Heart left ventricle (tissue), 16 donors: ENCODE measurements around the gene SORCS2. TPM values are rescaled to one million over a fixed set of nuclear protein-coding genes. Genes with fewer than 3 reads are reported as not detected.

Experiments used
- ATAC-seq, 4 donors: fragments of 200-7000 bp; cut with Tn5 transposase; one replicate each; pipeline ENCODE4 v1.9.1; 2020 to 2022; ENCODE audit warnings: moderate library complexity in 4 of 4, mild to moderate bottlenecking in 3 of 4, moderate number of reproducible peaks in 1 of 4
- DNase-seq, 5 donors: peaks; one replicate each; pipeline ENCODE4 v3.0.0-alpha.2; 2020
- H3K27ac ChIP-seq, 12 donors: fragments of 200-600 bp; sonication (generic) in 4 of 12; one replicate each; pipeline versions ENCODE4 v1.5.0 to v1.8.0; 2016 to 2022; ENCODE audit warnings: mild to moderate bottlenecking in 2 of 12
- H3K27me3 ChIP-seq, 9 donors: fragments of 200-600 bp; sonication (generic) in 2 of 9; one replicate each; pipeline versions ENCODE4 v1.5.1 to v1.8.0; 2016 to 2022; ENCODE audit warnings: mild to moderate bottlenecking in 3 of 9
- H3K36me3 ChIP-seq, 9 donors: fragments of 200-600 bp; sonication (generic) in 2 of 9; one replicate each; pipeline versions ENCODE4 v1.5.0 to v1.8.0; 2018 to 2022; ENCODE audit warnings: mild to moderate bottlenecking in 2 of 9
- H3K4me1 ChIP-seq, 12 donors: fragments of 200-600 bp; sonication (generic) in 4 of 12; one replicate each; pipeline versions ENCODE4 v1.5.0 to v1.8.0; 2016 to 2022; ENCODE audit warnings: mild to moderate bottlenecking in 3 of 12
- H3K4me3 ChIP-seq, 12 donors: fragments of 200-600 bp; sonication (generic) in 4 of 12; one replicate each; pipeline versions ENCODE4 v1.5.0 to v1.8.0; 2017 to 2022; ENCODE audit warnings: mild to moderate bottlenecking in 9 of 12, moderate library complexity in 4 of 12
- H3K9me3 ChIP-seq, 12 donors: fragments of 200-600 bp; sonication (generic) in 4 of 12; one replicate each; pipeline versions ENCODE4 v1.5.0 to v1.8.0; 2016 to 2022; ENCODE audit warnings: mild to moderate bottlenecking in 1 of 12
- CTCF ChIP-seq, 12 donors: fragments of 200-600 bp; sonication (generic) in 4 of 12; IDR thresholded peaks; one replicate each; pipeline versions ENCODE4 v1.5.0 to v1.8.0; 2018 to 2022; ENCODE audit warnings: antibody characterized with exemption in 12 of 12, mild to moderate bottlenecking in 5 of 12
- POLR2A ChIP-seq, 2 donors: fragments of 450-650 bp; IDR thresholded peaks; one replicate each; pipeline ENCODE4 v1.6.1; 2017; ENCODE audit warnings: antibody characterized with exemption in 2 of 2, mild to moderate bottlenecking in 2 of 2, moderate library complexity in 2 of 2
- WGBS, 4 donors: extraction: QIAGEN DNeasy Blood & Tissue Kit in 2 of 4; methylation state at CpG; one replicate each; pipeline versions ENCODE4 v1.1.5 to v1.1.7; 2013 to 2018; 5-methylcytosine and 5-hydroxymethylcytosine counted together
- intact Hi-C, 10 donors: fragments of 100-400 bp; cut with DNase I; formaldehyde crosslinking; loops; one replicate each; pipeline versions ENCODE4 v1.11.1 to v1.14.2; 2022
- polyA plus RNA-seq, 2 donors: library from polyadenylated mRNA; stranded (reverse); fragments of 200-250 nt; gene quantifications; one replicate each; pipeline ENCODE4 v1.2.3, GENCODE V29; 2013
- total RNA-seq, 9 donors: library from RNA; depleted of rRNA in 2 of 9; stranded (reverse); fragments of >200 nt in 2 of 9; fragmentation: NEBNext Ultra II Directional in 3 of 9; extraction: Animal tissue kit (Norgen Biotek cat#: 25700) in 3 of 9; gene quantifications; one replicate each; pipeline versions ENCODE4 v1.1.0 to v1.2.4, GENCODE V29; 2016 to 2023
- donor health status: ischemic (EF 13 %, LVEDD 7.1; RV severe dilation, severe dysfunction).
- donor health status: healthy with polysubstance abuse.
- donor health status: DM: no; HTN: yes; CAD: no.
- donor health status: DM: no; HTN: no; CAD: no.
- donor health status: ischemic (EF 25% LVEDD 6.9; RV normal size, moderate dysfunction).
- donor health status: ischemic (EF 25% LVEDD 5.7; RV mildly dilated, moderate dysfunction).
- donor health status: healthy.
- donor health status: DM: yes; HTN: yes; CAD: no.
- donor health status: ischemic (EF 35%, LVEDD 5.7; RV mildly dilated, moderate dysfunction).
- donor health status: nonischemic (EF 11% LVEDD 7.7; RV severe dilation, severe dysfunction).
- donor health status: DM: yes; HTN: yes; CAD: no.
- donor health status: PGD.
- donor health status: ischemic (EF 29% LVEDD 5.4; RV normal size, mild dysfunction).
- donor health status: nonischemic (EF 23%, LVEDD 6.1; RV moderate dilation, normal function).

SORCS2 gene
- total and polyA plus RNA-seq, 11 donors = 0.28 to 5.5 (median 2.4) TPM

GRCh38 chr4:7458066-7458425, 265.7 kb downstream of the SORCS2 start:
- no peak for TF ChIP-seq POLR2A (IDR thresholded peaks at IDR 0.05)
- TF ChIP-seq CTCF (IDR thresholded peaks at IDR 0.05) = no peak
- H3K9me3 ChIP-seq = no peaks in the 10 kb centered on the region
- peaks cover 0 to 10% (median 0%) of the 10 kb centered on the region in 12 donors for H3K4me1 ChIP-seq
- WGBS, 4 donors = 81 to 86% (median 84%) methylated on average over 8 to 9 of the region's 9 CpGs
- DNase-seq (no peak), ATAC-seq (no peak)
- peaks cover 0 to 12% (median 0%) of the 10 kb centered on the region in 9 donors for H3K27me3 ChIP-seq
- H3K27ac ChIP-seq = no peak overlapping the region
- intact Hi-C loops = no loop called here
- no peaks in the 10 kb centered on the region for H3K36me3 ChIP-seq
- H3K4me3 ChIP-seq = no peak overlapping the region

- 87 to 93% (median 91%) methylated on average over 4 of the region's 4 CpGs for WGBS, 4 donors
- ATAC-seq (no peak), DNase-seq (no peak)
- H3K4me1 ChIP-seq = peaks cover 0 to 11% (median 0%) of the 10 kb centered on the region in 12 donors
- no peaks in the 10 kb centered on the region for H3K9me3 ChIP-seq
- intact Hi-C loops = no loop called here
- no peak overlapping the region for H3K27ac ChIP-seq
- H3K36me3 ChIP-seq = no peaks in the 10 kb centered on the region
- peaks cover 0 to 12% (median 0%) of the 10 kb centered on the region in 9 donors for H3K27me3 ChIP-seq
- TF ChIP-seq POLR2A (IDR thresholded peaks at IDR 0.05) (no peak), CTCF (IDR thresholded peaks at IDR 0.05) (no peak)
- H3K4me3 ChIP-seq = no peak overlapping the region
Measured at GRCh38 chr4:7458477-7458876, 266.1 kb downstream of the SORCS2 start.

- TF ChIP-seq POLR2A (IDR thresholded peaks at IDR 0.05) = no peak
- no peak for TF ChIP-seq CTCF (IDR thresholded peaks at IDR 0.05)
- H3K9me3 ChIP-seq = no peaks in the 10 kb centered on the region
- ATAC-seq (no peak), DNase-seq (no peak)
- intact Hi-C loops = no loop called here
- peaks cover 0 to 12% (median 0%) of the 10 kb centered on the region in 9 donors for H3K27me3 ChIP-seq
- H3K4me3 ChIP-seq = no peak overlapping the region
- no peaks in the 10 kb centered on the region for H3K36me3 ChIP-seq
- 85 to 93% (median 91%) methylated on average over 3 to 8 of the region's 8 CpGs for WGBS, 4 donors
- peaks cover 0 to 11% (median 0%) of the 10 kb centered on the region in 12 donors for H3K4me1 ChIP-seq
- no peak overlapping the region for H3K27ac ChIP-seq
Measured at GRCh38 chr4:7459471-7459870, 267.1 kb downstream of the SORCS2 start.

GRCh38 chr4:7460566-7460965, 268.2 kb downstream of the SORCS2 start:
- peaks cover 0 to 4% (median 0%) of the 10 kb centered on the region in 12 donors for H3K9me3 ChIP-seq
- peaks cover 0 to 12% (median 0%) of the 10 kb centered on the region in 9 donors for H3K27me3 ChIP-seq
- no peak for ATAC-seq
- H3K36me3 ChIP-seq = no peaks in the 10 kb centered on the region
- intact Hi-C loops = loop anchor here in 8 of 10 donors (5.0 to 10.0 kb wide), 5 partner anchors 136 to 268 kb away; partner anchors contain the start of gene SORCS2 (in 2 of the 8)
- peaks cover 0 to 11% (median 0%) of the 10 kb centered on the region in 12 donors for H3K4me1 ChIP-seq
- H3K27ac ChIP-seq = no peak overlapping the region
- TF ChIP-seq CTCF (IDR thresholded peaks at IDR 0.05) (no peak), POLR2A (IDR thresholded peaks at IDR 0.05) (no peak)
- peak in 3 of 5 donors; percentile 25 to 48 (median 32) for DNase-seq
- no peak overlapping the region for H3K4me3 ChIP-seq
- WGBS, 4 donors = 53 to 65% (median 59%) methylated on average over 17 of the region's 17 CpGs
